Amniotic epithelial cell (primary cell): ENCODE data around the gene FHIP1B.
"Not testable (repeated sequence)": the region's sequence is repeated elsewhere in the genome, so short reads cannot be mapped to it uniquely, and the experiment has no call there.

ENCODE experiments used
- DNase-seq: peaks from one replicate; pipeline ENCODE4 v3.0.0-alpha.2; 2010; ENCODE audit warnings: low read depth

The FHIP1B gene

DNA sequence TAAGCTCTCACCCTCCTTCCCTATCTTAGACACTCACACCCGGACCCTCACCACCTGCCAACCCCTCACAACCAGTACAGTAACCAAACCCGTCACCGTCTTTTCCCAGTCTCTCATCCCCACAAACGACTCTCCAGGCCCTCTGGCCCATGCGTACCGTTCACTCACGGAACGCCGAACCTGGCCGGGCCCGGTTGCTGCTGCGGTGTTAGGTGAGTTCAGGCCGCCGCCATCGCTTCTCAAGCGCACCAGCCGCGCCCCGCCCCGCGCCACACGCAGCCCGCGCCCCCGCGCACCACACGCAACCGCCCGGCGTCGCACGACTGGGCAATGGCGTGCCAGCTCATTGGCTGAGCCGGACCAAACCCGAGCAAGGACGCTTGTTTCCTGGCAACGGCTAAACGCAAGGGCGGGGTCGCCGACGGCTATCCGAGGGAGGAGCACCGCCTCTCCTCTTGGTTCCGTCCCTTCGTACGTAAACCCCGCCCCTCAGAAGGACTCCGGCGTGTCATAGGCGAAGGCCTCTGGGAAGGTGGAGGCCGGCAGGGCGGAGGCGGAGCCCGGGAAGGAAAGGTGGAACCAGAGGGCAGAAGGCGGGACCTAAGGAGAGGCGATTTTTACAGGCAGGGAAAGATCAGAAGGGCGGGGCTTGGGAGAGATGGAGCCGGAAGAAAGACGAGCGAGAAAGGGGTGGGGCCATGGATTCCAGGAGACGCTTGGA, at the start of gene FHIP1B:
TSS of gene FHIP1B (minus strand) at position 250 of the 721 bp plus-strand sequence. CDS start 10,120 bp downstream, outside the sequence.
- peak; percentile 100 for DNase-seq

DNA sequence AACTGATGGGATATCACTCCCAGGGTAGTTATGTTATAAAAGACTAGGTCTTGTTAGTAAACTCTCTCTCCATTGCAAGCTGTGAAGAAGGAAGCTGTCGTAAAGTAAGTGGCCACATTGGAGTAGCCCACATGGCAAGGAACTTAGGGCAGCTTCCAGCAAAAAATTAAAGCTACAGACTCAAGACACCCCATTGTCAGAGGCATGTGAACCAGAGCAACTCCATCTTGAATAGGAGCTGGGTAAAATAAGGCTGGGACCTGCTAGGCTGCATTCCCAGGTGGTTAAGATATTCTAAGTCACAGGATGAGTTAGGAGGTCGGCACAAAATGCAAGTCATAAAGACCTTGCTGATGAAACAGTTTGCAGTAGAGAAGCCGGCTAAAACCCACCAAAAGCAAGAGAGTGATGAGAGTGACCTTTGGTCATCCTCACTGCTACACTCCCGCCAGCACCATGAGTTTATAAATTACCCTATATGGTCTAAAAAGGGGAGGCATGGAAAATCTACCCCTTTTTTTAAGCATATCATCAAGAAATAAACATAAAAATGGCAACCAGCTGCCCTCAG, 49.1 kb upstream of the FHIP1B start:
- no peak for DNase-seq

DNA sequence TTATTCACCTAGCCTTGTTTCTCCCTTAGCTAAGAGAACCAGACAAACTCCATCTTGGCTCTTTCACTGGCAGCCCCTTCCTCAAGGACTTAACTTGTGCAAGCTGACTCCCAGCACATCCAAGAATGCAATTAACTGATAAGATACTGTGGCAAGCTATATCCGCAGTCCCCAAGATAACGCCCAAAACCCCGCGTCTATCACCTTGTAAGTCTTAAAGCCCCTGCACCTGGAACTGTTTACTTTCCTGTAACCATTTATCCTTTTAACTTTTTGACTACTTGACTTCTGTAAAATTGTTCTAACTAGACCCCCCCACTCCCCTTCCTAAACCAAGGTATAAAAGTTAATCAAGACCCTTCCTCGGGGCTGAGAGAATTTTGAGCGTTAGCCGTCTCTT, 46.4 kb upstream of the FHIP1B start:
- not testable (repeated sequence) for DNase-seq

DNA sequence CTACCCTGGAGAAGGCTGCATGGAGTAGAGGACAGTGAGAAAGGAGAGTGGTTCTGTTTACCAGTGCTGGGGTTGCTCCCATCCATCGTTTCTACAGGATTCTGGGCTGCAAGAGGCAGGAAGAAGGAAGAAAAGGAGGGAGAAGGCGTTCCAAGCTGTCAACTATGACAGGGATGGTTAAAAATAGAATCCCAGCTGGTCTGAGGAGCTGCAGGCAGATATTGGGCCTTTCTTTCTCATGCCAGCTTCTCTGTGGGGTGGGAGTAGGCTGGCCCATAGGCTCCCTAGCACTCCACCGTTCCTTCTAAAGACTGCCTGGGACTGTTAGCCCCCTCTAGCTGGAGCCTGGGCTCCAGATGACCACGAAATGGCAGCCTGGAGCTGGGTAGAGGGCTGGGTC, 38.8 kb upstream of the FHIP1B start:
- DNase-seq, result no peak

DNA sequence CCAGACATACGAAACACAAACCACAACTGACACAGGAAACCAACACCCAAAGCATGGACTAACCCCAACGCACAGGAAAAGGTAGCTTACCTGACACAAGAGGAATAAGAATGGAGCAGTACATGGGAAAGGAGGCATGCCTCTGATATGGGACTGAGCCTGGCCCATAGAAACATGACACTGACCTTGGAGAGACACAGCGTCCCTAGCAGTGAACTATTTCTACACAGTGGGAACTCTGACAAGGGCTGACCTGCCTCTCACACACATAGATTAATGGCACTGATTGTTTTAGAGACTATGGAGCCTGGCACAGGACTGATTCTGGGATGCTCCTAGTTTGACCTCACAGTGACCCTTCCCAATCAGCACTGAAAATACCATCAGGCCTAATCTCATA, 37.2 kb upstream of the FHIP1B start:
- no peak for DNase-seq

DNA sequence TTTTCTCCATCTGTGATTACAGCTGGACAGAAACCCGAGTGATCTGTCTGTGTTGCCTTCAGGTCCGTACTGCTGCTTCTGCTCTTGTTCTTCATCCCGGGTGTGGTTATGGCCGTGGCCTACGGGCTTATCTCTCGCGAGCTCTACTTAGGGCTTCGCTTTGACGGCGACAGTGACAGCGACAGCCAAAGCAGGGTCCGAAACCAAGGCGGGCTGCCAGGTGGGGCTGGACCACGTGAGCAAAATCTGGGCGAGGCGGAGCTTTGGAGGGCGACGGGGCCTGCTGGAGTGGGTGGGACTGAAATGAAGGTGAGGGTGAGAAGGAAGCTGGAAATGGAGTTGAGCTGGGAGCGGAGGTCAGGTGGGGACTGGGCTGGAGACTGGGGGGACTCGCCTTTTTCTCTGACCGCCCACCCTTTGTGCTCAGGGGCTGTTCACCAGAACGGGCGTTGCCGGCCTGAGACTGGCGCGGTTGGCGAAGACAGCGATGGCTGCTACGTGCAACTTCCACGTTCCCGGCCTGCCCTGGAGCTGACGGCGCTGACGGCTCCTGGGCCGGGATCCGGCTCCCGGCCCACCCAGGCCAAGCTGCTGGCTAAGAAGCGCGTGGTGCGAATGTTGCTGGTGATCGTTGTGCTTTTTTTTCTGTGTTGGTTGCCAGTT, 36.3 kb upstream of the FHIP1B start:
- DNase-seq, result no peak

DNA sequence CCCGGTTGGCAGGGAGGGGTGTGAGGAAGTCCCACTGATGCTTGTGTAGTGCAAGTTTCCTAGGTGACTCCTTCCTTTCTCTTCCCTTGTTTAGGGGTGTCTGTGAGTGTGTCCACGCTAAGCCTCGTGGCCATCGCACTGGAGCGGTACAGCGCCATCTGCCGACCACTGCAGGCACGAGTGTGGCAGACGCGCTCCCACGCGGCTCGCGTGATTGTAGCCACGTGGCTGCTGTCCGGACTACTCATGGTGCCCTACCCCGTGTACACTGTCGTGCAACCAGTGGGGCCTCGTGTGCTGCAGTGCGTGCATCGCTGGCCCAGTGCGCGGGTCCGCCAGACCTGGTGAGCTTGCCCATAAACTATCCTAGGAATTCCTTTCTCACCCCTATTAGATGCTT, 35.6 kb upstream of the FHIP1B start:
- peak; percentile 27 for DNase-seq

DNA sequence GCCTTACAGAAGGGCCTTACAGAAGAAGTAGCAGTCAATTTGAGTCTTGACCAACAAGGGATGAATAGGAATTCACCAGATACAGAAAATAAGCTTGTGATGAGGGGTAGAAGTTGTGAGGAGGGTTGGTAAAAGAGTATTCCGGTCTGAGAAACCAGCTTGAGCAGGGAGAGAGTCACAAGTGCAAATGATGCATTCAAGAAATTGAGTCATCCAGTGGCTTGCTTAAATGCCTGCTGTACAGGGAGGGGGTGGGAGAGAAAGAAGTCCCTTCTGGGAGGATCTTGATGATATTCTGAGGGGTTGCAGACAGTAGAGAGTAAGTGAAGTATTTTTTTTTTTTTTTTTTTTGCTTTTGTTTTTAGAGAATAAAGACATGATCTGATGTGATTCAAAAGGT, 34.4 kb upstream of the FHIP1B start:
- peak; percentile 37 for DNase-seq

DNA sequence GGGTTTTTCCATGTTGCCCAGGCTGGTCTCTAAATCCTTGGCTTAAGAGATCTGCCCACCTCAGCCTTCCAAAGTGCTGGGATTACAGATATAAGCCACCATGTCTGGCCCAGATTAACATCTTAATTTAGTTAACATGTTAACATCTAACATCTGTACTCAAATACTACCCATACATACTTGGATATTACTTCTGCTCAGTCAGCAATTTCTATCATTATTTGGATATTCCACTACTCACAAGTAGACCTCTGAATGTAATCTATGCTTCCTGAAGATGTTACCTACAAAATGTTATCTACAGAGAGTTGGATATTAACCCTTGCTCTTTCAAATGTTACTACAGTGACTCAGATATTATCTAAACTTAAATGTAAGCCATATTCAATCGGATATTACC, 29.2 kb upstream of the FHIP1B start:
- DNase-seq, result no peak

DNA sequence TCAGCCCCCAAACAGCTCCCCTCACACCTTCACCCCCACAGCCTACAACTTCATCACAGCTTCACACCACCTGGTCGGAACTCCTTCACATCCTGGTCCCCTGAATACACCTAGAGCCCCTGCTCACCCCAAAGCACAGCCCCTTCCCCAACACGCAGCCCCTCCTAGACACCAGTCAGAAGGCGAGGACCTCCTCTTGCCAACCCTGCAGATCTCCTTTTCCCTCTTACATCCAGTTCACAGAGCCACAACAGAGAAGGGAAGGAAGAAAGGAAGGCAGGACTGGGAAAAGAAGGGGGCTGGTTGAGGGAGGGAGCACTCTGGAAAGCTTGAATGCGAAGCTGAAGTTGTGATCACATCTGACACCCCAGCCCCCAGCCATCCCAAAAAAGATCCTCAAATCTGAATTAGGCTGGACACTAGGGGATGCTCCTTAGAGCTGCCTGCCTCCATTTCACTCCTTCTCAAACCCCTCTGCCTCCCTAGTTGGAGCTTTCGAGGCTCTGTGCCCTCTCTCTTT, 25.8 kb upstream of the FHIP1B start:
- no peak for DNase-seq

DNA sequence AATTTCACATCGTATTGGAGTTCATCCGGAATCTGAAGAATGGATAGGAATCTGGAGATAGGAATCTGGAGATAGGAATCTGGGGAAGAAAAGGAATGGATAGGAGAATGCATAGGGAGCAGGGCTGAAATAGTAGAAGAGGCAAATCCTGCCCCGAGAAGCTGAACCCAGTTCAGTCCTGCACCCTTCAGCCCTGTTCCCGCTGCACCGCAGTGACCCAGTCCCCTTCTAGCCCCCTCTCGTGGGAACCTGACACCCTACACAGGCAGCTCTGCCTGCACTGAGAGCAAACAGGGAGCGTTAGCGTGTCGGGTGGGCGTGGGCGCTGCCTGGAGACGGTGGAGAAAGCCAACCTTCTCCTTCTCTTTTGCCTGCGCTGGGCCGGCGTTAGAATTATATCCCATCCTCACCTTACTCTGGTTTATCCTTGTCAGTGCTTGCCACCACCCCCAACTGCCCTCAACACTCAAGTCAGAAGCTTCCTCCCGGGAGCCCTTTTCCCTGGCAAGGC, 24.2 kb upstream of the FHIP1B start:
- DNase-seq, result no peak

DNA sequence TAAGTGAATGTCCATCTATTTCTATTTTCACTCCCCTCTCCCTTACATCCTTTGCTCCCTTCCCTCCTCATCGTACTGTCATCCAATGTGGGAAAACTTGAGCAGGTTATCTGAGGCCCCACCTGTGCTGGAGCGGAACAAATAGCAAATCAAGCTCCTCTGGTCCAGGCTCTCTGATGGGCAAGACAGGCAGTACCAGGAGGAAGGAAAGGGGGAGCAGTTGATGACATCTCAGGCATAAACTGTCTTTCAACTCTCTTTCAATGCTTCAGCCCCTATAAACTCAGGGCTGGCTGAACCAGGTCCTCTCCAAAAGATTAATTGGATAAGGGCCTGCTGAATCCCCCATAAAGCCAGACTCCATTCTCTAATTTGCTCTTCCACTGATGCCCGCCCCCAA, 23.7 kb upstream of the FHIP1B start:
- no peak for DNase-seq

DNA sequence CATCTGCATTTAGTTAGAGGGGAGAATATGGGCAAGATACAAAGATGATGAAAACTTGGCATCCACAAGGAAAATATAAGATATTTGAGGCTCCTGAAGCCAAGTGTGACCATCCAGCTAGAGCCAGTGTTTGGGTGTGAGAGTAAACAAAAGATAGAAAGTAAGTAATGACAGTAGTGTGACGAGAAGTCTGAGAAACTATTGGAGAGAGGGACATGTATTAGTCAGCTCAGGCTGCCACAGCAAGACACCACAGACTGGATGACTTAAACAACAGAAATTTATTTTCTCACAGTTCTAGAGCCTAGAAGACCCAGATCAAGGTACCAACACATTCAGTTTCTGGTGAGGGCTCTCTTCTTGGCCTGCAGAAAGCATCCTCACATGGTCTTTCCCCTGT, 18.8 kb upstream of the FHIP1B start:
- no peak for DNase-seq

DNA sequence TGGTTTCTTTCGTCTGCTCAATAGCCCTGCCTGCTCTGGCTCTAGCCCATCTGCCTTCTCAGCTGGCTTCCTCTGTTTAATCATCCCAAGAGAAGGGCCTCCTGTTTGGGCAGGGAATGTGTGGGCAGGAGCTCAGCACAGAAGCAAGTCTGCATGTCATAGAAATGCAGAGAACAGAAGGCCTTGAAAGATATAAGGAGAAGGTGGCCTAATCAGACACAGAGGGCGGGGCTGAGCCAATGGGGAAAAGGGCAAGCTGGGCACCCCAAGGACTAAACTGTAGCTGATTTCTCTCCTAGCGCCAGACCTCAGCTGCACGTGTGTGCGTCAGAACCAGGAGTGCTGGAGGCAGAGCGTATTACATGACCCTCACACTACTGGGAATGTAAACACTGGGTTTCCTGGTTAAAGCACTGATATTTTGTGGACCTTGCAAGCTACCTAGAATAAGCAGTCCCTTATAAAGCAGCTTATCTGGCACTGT, 17.6 kb upstream of the FHIP1B start:
- peak; percentile 90 for DNase-seq

DNA sequence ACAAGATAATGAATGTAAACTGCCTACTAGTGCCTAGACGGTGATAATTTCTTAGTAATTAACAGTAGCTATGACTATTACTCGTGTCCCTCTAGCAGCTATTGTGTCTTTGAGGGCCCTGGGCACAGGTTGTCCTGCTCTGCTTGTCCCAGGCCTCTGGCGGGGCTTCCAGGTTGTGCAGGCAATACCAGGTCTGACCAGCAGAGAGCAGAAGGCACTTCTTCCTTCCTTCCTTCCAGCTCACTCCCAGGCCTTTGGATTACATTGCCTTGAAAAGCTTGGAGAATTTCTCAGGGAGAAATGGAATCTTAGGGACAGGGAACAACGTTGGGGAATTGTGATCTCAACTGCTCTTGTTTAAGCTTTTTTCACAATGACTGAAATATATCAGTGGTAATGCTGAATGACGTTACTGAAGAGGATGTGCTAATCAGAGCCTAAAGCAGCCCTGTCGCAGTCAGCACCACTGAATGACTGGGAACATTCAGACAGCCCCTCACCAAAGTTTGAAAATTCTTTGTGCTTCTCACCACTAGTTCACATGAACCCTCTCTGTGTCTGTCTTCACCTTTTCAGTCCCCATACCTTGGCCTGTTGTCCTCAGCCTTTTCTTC, 16.8 kb upstream of the FHIP1B start:
- peak; percentile 80 for DNase-seq

DNA sequence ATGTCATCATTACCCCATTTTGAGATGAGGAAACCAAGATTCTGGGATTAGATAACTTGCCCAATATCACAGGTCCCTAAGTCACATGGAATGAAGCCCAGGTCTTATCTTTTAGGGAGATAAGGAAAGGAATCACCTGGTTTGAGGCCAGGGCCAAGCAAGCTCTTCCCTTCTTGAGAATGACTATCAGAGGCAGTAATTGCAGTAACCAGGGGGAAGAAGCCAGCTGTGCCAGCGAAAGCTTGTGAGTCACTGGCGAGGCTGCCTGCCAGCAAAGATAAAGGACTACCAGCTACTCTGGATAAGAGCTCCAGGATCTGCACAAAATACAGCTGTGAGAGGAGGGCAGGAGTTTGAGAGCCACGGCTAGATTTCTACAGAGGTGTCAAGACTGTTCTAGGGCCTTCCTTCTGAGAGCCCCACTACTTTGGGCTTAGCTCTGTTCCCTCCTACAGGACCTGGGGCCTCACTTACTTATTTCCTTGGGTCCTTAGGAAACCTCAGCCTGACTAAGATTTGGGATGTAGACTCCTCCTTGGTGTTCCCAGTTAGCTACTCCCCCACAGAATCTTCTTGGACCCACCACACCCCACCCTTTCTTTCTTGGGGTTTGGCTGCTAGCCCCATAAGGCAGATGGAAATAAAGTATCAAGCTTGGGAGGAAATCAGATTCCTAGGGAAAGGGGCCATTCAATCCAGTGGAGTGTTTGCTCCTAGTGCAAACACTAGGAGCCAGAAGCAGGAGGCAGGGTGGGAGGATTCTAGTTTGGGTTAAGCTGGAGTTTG, 15.5 kb upstream of the FHIP1B start:
- peak; percentile 97 for DNase-seq

DNA sequence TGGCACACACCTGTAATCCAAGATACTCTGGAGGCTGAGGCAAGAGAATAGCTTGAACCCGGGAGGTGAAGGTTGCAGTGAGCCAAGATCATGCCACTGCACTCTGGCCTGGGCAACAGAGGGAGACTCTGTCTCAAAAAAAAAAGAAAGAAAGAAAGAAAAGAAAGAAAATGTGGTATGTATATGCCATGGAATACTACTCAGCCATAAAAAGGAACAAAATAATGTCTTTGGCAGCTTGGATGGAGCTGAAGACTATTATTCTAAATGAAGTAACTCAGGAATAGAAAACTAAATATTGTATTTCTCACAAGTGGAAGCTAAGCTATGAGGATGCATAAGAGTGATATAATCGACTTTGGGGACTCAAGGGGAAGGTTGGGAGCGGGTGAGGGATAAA, 14.5 kb upstream of the FHIP1B start:
- DNase-seq, result not testable (repeated sequence)

DNA sequence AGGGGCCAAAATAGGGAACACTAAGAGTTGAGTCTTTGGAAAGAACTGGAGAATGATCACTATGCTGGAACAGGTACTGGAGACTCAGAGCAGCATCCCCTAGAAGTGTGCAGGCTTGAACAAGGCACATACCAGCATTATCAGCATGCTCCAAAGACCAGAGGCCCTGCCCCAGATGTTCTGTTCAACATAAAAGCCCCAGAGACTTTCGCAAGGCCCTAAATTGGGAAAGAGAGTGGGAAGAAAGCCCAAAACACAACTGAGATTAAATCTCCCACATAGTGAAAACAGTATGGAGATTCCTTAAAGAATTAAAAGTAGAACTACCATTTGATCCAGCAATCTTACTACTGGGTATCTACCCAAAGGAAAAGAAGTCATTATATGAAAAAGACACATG, 13.8 kb upstream of the FHIP1B start:
- peak; percentile 92 for DNase-seq

DNA sequence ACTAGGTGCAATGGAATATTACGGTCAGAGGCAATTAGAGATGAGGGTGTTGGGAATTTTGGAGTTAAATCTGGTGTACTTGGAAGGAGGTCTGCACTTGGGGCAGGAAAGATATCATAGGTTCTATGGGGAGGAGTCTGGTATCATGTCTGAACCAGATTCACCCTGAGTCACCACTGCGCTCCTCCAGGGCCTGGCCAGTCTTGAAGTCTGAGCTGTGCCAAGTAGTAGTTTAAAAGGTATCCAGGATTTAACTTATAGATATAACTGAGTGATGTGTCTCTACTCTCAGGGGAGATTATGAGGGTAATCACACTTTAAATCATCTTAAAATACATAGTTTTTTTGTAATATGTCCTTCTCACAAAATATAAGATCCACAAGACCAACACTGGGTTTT, 11.1 kb upstream of the FHIP1B start:
- no peak for DNase-seq

DNA sequence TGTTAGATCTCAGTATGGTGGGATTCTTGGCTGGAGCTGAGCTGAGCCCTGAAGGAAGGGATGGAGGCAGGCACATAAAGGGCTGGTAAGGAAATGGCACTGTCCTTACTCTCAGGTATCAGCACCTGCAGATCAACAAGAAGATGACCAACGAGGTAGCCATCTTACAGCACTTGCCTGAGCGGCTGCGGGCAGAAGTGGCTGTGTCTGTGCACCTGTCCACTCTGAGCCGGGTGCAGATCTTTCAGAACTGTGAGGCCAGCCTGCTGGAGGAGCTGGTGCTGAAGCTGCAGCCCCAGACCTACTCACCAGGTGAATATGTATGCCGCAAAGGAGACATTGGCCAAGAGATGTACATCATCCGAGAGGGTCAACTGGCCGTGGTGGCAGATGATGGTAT, 6.9 kb upstream of the FHIP1B start:
- DNase-seq, result no peak

DNA sequence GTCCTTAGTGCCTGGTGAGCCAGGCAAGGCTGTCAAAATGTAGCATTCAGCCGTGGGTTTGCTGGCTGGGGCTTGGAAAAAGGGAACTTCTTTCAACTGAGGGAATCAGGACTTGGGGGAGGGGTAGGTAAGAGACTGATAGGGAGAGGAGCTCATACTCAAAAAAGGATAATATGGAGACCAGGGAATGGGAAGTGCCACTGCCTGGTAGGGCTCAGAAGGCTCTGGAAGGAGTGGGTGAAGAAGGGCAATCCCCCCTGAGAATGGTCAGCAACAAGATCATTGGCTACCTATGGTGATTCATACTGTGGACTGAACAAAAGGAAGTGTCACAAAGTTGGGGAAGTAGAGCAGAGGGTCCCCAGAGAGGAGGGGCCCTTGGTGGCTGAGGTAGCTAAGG, 6.3 kb upstream of the FHIP1B start:
- DNase-seq, result no peak

DNA sequence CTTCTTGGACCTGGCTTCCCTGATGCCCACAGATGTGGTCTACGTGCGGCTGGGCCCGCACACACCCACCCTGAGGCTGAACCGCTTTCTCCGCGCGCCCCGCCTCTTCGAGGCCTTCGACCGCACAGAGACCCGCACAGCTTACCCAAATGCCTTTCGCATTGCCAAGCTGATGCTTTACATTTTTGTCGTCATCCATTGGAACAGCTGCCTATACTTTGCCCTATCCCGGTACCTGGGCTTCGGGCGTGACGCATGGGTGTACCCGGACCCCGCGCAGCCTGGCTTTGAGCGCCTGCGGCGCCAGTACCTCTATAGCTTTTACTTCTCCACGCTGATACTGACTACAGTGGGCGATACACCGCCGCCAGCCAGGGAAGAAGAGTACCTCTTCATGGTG, 5.7 kb upstream of the FHIP1B start:
- no peak for DNase-seq
